HepG2 (cell line): Measurements from ENCODE around the gene FAM81B. TPM values are rescaled to one million over a fixed set of nuclear protein-coding genes. Genes with fewer than 3 reads are reported as not detected.

ENCODE experiments used
- ATAC-seq: fragments of 200-7000 bp; cut with Tn5 transposase; 3 replicates; pipeline ENCODE4 v1.9.1; 2020; ENCODE audit warnings: mild to moderate bottlenecking, moderate library complexity
- BruUV-seq: library from RNA; stranded (reverse); fragments of 400-500 nt; replicated peaks from 2 replicates; lab custom pipeline; 2021; lab: Mats Ljungman, UMichigan
- CTCF ChIA-PET: fragments of 300-600 bp; formaldehyde crosslinking; extraction: SDS; loops from one replicate; lab custom pipeline; 2021; ENCODE audit warnings: low total read pairs, inconsistent platforms, low intra/inter-chr PET ratio; lab: Yijun Ruan, JAX
- POLR2A ChIA-PET: fragments of 350-600 bp; sonication (Branson Sonifier 250); formaldehyde crosslinking; loops from one replicate; lab custom pipeline; 2020; ENCODE audit warnings: antibody characterized with exemption, inconsistent platforms; lab: Yijun Ruan, JAX
- DNase-seq: peaks from one replicate; pipeline ENCODE4 v3.0.0-alpha.2; 2015; ENCODE audit warnings: low spot score
- FAIRE-seq: peaks from 3 replicates; lab custom pipeline; 2011; peaks lifted over from hg19 to GRCh38; lab: Jason Lieb, UNC
- H2AFZ ChIP-seq: one replicate; pipeline ENCODE4 v1.6.1; 2011; ENCODE audit warnings: low read length, inconsistent platforms
- H3K27ac ChIP-seq: fragments of 300-600 bp; 3 replicates; pipeline ENCODE4 v1.8.0; 2011; ENCODE audit warnings: mixed run types, mild to moderate bottlenecking, mixed read lengths, low read length, inconsistent platforms; ENCODE audit not compliant: insufficient read depth; ENCODE audit errors: extremely low read length
- H3K27me3 ChIP-seq, 2 experiments: fragments of 200-600 bp in 1 of 2; 2 replicates in 1 of 2; 3 replicates in 1 of 2; pipeline versions ENCODE4 v1.6.0 to v1.8.0; 2011; ENCODE audit warnings: low read length in 2 of 2, mild to moderate bottlenecking in 2 of 2, moderate library complexity in 2 of 2, inconsistent platforms in 1 of 2; ENCODE audit not compliant: insufficient read depth in 2 of 2, control insufficient read depth in 1 of 2
- H3K36me3 ChIP-seq, 2 experiments: fragments of 200-600 bp in 1 of 2; replicated peaks in 1 of 2; 2 replicates in 1 of 2; 3 replicates in 1 of 2; pipeline versions ENCODE4 v1.5.1 to v1.8.0; 2011; ENCODE audit warnings: low read length in 2 of 2, inconsistent platforms in 1 of 2; ENCODE audit not compliant: insufficient read depth in 2 of 2, control insufficient read depth in 1 of 2
- H3K4me1 ChIP-seq: 2 replicates; pipeline ENCODE4 v1.5.1; 2012; ENCODE audit warnings: low read length, inconsistent platforms; ENCODE audit not compliant: insufficient read depth
- H3K4me2 ChIP-seq: 2 replicates; pipeline ENCODE4 v1.6.0; 2011; ENCODE audit warnings: low read depth, low read length, inconsistent platforms
- H3K4me3 ChIP-seq, 3 experiments: fragments of 200-600 bp in 1 of 3; sonication (generic), shearing (Covaris generic) in 1 of 3; replicated peaks in 1 of 3; 2 replicates each; pipeline ENCODE4 v1.5.1; 2011 to 2016; ENCODE audit warnings: low read length in 3 of 3, inconsistent platforms in 2 of 3, low read depth in 2 of 3, mild to moderate bottlenecking in 2 of 3, control low read depth in 1 of 3, mixed read lengths in 1 of 3; ENCODE audit not compliant: insufficient read depth in 1 of 3
- H3K79me2 ChIP-seq: one replicate; pipeline ENCODE4 v1.6.1; 2011; ENCODE audit warnings: low read length, inconsistent platforms; ENCODE audit not compliant: insufficient read depth
- H3K9ac ChIP-seq: 2 replicates; pipeline ENCODE4 v1.6.0; 2011; ENCODE audit warnings: mild to moderate bottlenecking, low read depth, low read length, inconsistent platforms; ENCODE audit not compliant: insufficient read depth
- H3K9me3 ChIP-seq: 2 replicates; pipeline ENCODE4 v1.5.1; 2012; ENCODE audit warnings: mild to moderate bottlenecking, low read length
- H4K20me1 ChIP-seq: 2 replicates; pipeline ENCODE4 v1.6.0; 2011; ENCODE audit warnings: inconsistent platforms, mild to moderate bottlenecking, low read length, moderate library complexity; ENCODE audit not compliant: insufficient read depth
- KAT2B ChIP-seq: fragments of 150-350 bp; IDR thresholded peaks from 2 replicates; pipeline ENCODE4 v1.6.1; 2014; ENCODE audit warnings: low read depth, low read length, borderline replicate concordance
- KLF11 ChIP-seq: IDR thresholded peaks from 2 replicates; pipeline ENCODE4 v1.6.1; 2016; ENCODE audit warnings: missing compliant biosample characterization
- MAFF ChIP-seq: IDR thresholded peaks from 2 replicates; pipeline ENCODE4 v1.6.1; 2011; ENCODE audit warnings: low read depth, low read length, improper control_type of control experiment
- MAFK ChIP-seq, 2 experiments: IDR thresholded peaks in 1 of 2; conservative IDR thresholded peaks in 1 of 2; 2 replicates each; pipeline ENCODE4 v1.6.1; 2011; ENCODE audit warnings: improper control_type of control experiment in 2 of 2, low read length in 2 of 2
- MXD4 ChIP-seq: IDR thresholded peaks from 2 replicates; pipeline ENCODE4 v1.6.1; 2016; ENCODE audit warnings: mild to moderate bottlenecking, missing biosample characterization, missing genetic modification reagents
- NCOA2 ChIP-seq: sonication (generic); formaldehyde crosslinking; IDR thresholded peaks from 2 replicates; pipeline ENCODE4 v1.8.0; 2022; ENCODE audit warnings: inconsistent platforms
- NR2C2 ChIP-seq: sonication (generic); formaldehyde crosslinking; IDR thresholded peaks from 2 replicates; pipeline ENCODE4 v1.4.0; 2020; ENCODE audit warnings: missing genetic modification reagents, mild to moderate bottlenecking, moderate library complexity, borderline replicate concordance
- RFX3 ChIP-seq: IDR thresholded peaks from 2 replicates; pipeline ENCODE4 v1.6.1; 2016; ENCODE audit warnings: missing biosample characterization, missing genetic modification reagents
- SSRP1 ChIP-seq: IDR thresholded peaks from 2 replicates; pipeline ENCODE4 v1.6.1; 2016; ENCODE audit warnings: control low read depth
- YY1 ChIP-seq: IDR thresholded peaks from 2 replicates; pipeline ENCODE4 v1.6.1; 2011; ENCODE audit warnings: low read length, low read depth, moderate library complexity, mild to moderate bottlenecking; ENCODE audit not compliant: insufficient read depth, insufficient replicate concordance
- ZFP1 ChIP-seq: IDR thresholded peaks from 2 replicates; pipeline ENCODE4 v1.6.1; 2016
- WGBS: methylation state at CpG from one replicate; pipeline ENCODE4 v1.1.6; 2017; ENCODE audit warnings: low lambda C conversion rate; 5-methylcytosine and 5-hydroxymethylcytosine counted together
- in situ Hi-C: cut with HindIII; loops from 2 replicates; pipeline ENCODE4 v1.10.0; 2017; ENCODE audit warnings: low pct_unique_long_range_greater_than_20kb; ENCODE audit not compliant: extremely low pct_ligation_motif_present
- intact Hi-C: fragments of 100-400 bp; cut with micrococcal nuclease; formaldehyde crosslinking; loops from one replicate; pipeline ENCODE4 v1.10.0; 2022; ENCODE audit not compliant: unreplicated experiment
- polyA plus RNA-seq, 8 experiments: library from polyadenylated mRNA; depleted of rRNA in 3 of 8; stranded (reverse) in 7 of 8; unstranded in 1 of 8; fragments of >200 nt; fragmentation: Illumina TruSeq in 4 of 8; extraction: Trizol in 4 of 8; gene quantifications; 2 replicates each; pipeline versions ENCODE4 v1.2.1 to v1.2.3, GENCODE V29; 2011 to 2016; ENCODE audit warnings: low read depth in 4 of 8, missing spikeins in 1 of 8, mixed read lengths in 1 of 8; ENCODE audit not compliant: insufficient read depth in 1 of 8
- total RNA-seq, 5 experiments: library from RNA; depleted of rRNA; stranded (reverse); fragments of >200 nt; fragmentation: Illumina TruSeq; extraction: Trizol; gene quantifications; 2 replicates each; pipeline ENCODE4 v1.2.3, GENCODE V29; 2016; ENCODE audit warnings: low read depth in 1 of 5
- TF ChIP-seq, protein P1 (sequence below): sonication (generic); formaldehyde crosslinking; conservative IDR thresholded peaks from 2 replicates; pipeline ENCODE4 v1.8.0; 2022; ENCODE audit warnings: low read depth, missing genetic modification reagents
- TF ChIP-seq, protein P2 (sequence below): sonication (generic); formaldehyde crosslinking; IDR thresholded peaks from 2 replicates; pipeline ENCODE4 v1.5.0; 2020; ENCODE audit warnings: missing genetic modification reagents
- TF ChIP-seq, protein P3 (sequence below): fragments of 450-650 bp; IDR thresholded peaks from 2 replicates; pipeline ENCODE4 v1.6.1; 2017
- TF ChIP-seq, protein P4 (sequence below): sonication (generic); formaldehyde crosslinking; IDR thresholded peaks from 2 replicates; pipeline ENCODE4 v1.9.0; 2021; ENCODE audit warnings: missing genetic modification reagents, mild to moderate bottlenecking, borderline replicate concordance

The FAM81B gene
- total and polyA plus RNA-seq, 2 of the 13 experiments (the other 11 are each of a cell fraction or from before 2014, with no cell fraction given) = not detected

DNA sequence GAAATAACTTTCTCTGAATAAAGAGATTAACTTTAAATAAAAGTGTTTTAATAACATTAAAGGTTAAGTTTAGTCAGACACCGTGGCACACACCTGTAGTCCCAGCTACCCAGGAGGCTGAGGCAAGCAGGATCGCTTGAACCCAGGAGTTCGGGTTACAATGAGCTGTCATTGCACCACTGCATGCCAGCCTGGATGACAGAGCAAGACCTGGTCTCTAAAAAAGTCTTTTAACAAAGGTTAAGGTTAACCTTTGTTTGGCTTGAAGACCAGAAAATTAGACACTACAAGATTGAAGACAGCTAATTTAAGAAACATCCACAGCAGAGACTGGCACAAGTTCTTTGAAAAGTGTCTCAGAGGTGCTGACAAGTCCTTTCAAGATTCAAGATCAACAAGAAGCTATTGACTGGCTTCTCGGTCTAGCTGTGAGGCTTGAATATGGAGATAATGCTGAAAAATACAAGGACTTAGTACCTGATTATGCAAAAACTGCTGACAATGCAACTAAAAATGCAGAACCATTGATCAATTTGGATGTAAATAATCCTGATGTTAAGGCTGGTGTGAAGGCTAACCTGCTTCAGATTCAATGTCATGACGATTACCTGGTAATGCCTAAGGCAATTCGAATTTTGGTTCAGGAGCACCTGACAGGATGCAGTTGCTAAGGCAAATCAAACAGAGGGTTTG, 48.8 kb downstream of the FAM81B start:
- H3K79me2 ChIP-seq = no peaks in the 10 kb centered on the region
- H3K9me3 ChIP-seq = no peaks in the 10 kb centered on the region
- ATAC-seq = no peak
- DNase-seq = no peak
- 8% methylated on average over 6 of the region's 6 CpGs for WGBS
- in situ Hi-C loops = no loop called here
- intact Hi-C loops = no loop called here
- H3K36me3 ChIP-seq = no peaks in the 10 kb centered on the region
- no peak overlapping the region for H3K4me3 ChIP-seq
- no peak overlapping the region for H3K4me2 ChIP-seq
- FAIRE-seq = no peak
- CTCF ChIA-PET = no interaction called here
- H3K27me3 ChIP-seq = no peaks in the 10 kb centered on the region
- H2AFZ ChIP-seq = no peak overlapping the region
- H4K20me1 ChIP-seq = no peaks in the 10 kb centered on the region
- H3K27ac ChIP-seq = no peak overlapping the region
- no peak overlapping the region for H3K9ac ChIP-seq
- POLR2A ChIA-PET = no interaction called here
- TF ChIP-seq MAFF = peak; percentile 95
- peak; percentile 95 to 97 for TF ChIP-seq MAFK (conservative IDR thresholded peaks at IDR 0.05 in 1 of 2, IDR thresholded peaks at IDR 0.05 in 1 of 2; ENCODE audit: low read length in 2 of 2)
- TF ChIP-seq MXD4 = no peak
- no peak for TF ChIP-seq KLF11
- no peak for TF ChIP-seq RFX3 (CRISPR knock-in tag)
- TF ChIP-seq, all 625 proteins: peak for 2
- H3K4me1 ChIP-seq = 0 out of 2 replicates have a peak, but pooled peaks cover 6% of the 10 kb centered on the region
- no TSS peak for BruUV-seq

DNA sequence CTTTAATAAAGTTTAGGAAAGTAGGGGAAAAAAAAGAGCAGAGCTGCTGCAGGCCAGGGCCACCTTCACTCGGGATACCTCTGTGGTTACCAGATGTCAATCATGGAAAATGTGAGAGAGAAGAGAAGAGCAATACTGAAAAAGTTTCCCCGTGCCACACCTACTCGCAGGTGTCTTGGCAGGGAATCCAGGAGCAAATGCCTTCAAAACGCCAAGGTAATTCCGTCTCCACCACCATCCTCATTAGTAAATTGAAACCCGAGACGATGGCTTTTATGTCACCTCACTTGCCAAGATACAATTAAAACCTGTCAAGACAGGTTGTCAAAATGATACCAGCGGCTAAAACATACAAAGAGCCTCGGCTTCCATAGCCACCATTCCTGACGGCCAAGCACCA, 49.7 kb downstream of the FAM81B start:
- Histone ChIP-seq H3K79me2 (no peaks in the 10 kb centered on the region), H3K9me3 (no peaks in the 10 kb centered on the region), H3K27ac (no peak overlapping the region), H3K4me3 (no peak overlapping the region), H2AFZ (no peak overlapping the region), H4K20me1 (no peaks in the 10 kb centered on the region), H3K4me2 (no peak overlapping the region), H3K9ac (no peak overlapping the region), H3K27me3 (no peaks in the 10 kb centered on the region), H3K36me3 (no peaks in the 10 kb centered on the region), H3K4me1 (0 out of 2 replicates have a peak, but pooled peaks cover 6% of the 10 kb centered on the region)
- WGBS = 32% methylated on average over 10 of the region's 10 CpGs
- intact Hi-C loops (no loop called here), in situ Hi-C loops (no loop called here)
- no TSS peak for BruUV-seq
- POLR2A ChIA-PET = no interaction called here
- DNase-seq (no peak), ATAC-seq (no peak), FAIRE-seq (no peak)
- CTCF ChIA-PET = no interaction called here
- TF ChIP-seq SSRP1 (CRISPR knock-in tag) = no peak
- TF ChIP-seq, protein P1, sequence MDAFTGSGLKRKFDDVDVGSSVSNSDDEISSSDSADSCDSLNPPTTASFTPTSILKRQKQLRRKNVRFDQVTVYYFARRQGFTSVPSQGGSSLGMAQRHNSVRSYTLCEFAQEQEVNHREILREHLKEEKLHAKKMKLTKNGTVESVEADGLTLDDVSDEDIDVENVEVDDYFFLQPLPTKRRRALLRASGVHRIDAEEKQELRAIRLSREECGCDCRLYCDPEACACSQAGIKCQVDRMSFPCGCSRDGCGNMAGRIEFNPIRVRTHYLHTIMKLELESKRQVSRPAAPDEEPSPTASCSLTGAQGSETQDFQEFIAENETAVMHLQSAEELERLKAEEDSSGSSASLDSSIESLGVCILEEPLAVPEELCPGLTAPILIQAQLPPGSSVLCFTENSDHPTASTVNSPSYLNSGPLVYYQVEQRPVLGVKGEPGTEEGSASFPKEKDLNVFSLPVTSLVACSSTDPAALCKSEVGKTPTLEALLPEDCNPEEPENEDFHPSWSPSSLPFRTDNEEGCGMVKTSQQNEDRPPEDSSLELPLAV (CRISPR knock-in tag) = no peak
- TF ChIP-seq KAT2B = no peak
- no peak for TF ChIP-seq NR2C2 (CRISPR knock-in tag)
- no peak for TF ChIP-seq YY1
- TF ChIP-seq, protein P2, sequence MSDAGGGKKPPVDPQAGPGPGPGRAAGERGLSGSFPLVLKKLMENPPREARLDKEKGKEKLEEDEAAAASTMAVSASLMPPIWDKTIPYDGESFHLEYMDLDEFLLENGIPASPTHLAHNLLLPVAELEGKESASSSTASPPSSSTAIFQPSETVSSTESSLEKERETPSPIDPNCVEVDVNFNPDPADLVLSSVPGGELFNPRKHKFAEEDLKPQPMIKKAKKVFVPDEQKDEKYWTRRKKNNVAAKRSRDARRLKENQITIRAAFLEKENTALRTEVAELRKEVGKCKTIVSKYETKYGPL (CRISPR knock-in tag) = no peak
- TF ChIP-seq, protein P3, sequence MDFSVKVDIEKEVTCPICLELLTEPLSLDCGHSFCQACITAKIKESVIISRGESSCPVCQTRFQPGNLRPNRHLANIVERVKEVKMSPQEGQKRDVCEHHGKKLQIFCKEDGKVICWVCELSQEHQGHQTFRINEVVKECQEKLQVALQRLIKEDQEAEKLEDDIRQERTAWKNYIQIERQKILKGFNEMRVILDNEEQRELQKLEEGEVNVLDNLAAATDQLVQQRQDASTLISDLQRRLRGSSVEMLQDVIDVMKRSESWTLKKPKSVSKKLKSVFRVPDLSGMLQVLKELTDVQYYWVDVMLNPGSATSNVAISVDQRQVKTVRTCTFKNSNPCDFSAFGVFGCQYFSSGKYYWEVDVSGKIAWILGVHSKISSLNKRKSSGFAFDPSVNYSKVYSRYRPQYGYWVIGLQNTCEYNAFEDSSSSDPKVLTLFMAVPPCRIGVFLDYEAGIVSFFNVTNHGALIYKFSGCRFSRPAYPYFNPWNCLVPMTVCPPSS = no peak
- TF ChIP-seq, protein P4, sequence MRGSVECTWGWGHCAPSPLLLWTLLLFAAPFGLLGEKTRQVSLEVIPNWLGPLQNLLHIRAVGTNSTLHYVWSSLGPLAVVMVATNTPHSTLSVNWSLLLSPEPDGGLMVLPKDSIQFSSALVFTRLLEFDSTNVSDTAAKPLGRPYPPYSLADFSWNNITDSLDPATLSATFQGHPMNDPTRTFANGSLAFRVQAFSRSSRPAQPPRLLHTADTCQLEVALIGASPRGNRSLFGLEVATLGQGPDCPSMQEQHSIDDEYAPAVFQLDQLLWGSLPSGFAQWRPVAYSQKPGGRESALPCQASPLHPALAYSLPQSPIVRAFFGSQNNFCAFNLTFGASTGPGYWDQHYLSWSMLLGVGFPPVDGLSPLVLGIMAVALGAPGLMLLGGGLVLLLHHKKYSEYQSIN (CRISPR knock-in tag) = no peak
- TF ChIP-seq ZFP1 (CRISPR knock-in tag) = no peak
- TF ChIP-seq NCOA2 (CRISPR knock-in tag) = no peak
